HL-60 (cell line): ENCODE data around the gene PSG1.
A peak's percentile ranks its signal among the peaks of the same experiment; 100 is the strongest.
"Not testable (repeated sequence)": the region's sequence is repeated elsewhere in the genome, so short reads cannot be mapped to it uniquely, and the experiment has no call there.

Experiments used
- DNase-seq, 2 experiments: peaks; one replicate each; pipeline ENCODE4 v3.0.0-alpha.2; 2010 to 2020; ENCODE audit warnings: low read depth in 1 of 2, low spot score in 1 of 2
- H3K27ac ChIP-seq: fragments of 250-450 bp; sonication (Bioruptor Pico); replicated peaks from 2 replicates; pipeline ENCODE4 v1.5.1; 2020; ENCODE audit warnings: mild to moderate bottlenecking, moderate library complexity
- H3K27me3 ChIP-seq: fragments of 250-450 bp; sonication (Bioruptor Pico); 2 replicates; pipeline ENCODE4 v1.5.1; 2021; ENCODE audit warnings: mild to moderate bottlenecking, moderate library complexity; ENCODE audit not compliant: insufficient read depth, poor library complexity, severe bottlenecking
- H3K4me3 ChIP-seq: replicated peaks from 2 replicates; pipeline ENCODE4 v1.5.1; 2011; ENCODE audit warnings: mild to moderate bottlenecking, control low read depth, low read length; ENCODE audit not compliant: insufficient read depth
- CTCF ChIP-seq: IDR thresholded peaks from one replicate; pipeline ENCODE4 v1.5.1; 2011; ENCODE audit warnings: low read length, control low read depth, inconsistent platforms; ENCODE audit not compliant: insufficient read depth
- GABPA ChIP-seq: IDR thresholded peaks from 2 replicates; pipeline ENCODE4 v1.6.1; 2012; ENCODE audit warnings: low read depth
- POLR2AphosphoS5 ChIP-seq: IDR thresholded peaks from 2 replicates; pipeline ENCODE4 v1.6.1; 2012; ENCODE audit warnings: low read depth
- REST ChIP-seq: IDR thresholded peaks from 2 replicates; pipeline ENCODE4 v1.6.1; 2012; ENCODE audit warnings: low read depth; ENCODE audit not compliant: insufficient replicate concordance
- SPI1 ChIP-seq: IDR thresholded peaks from 2 replicates; pipeline ENCODE4 v1.6.1; 2012; ENCODE audit warnings: low read depth, mild to moderate bottlenecking, borderline replicate concordance

PSG1 gene

GRCh38 chr19:42923106-42923505 lies 43.6 kb upstream of the PSG1 start:
- TF ChIP-seq CTCF: peak; percentile 58
- H3K4me3 ChIP-seq, H3K27me3 ChIP-seq, H3K27ac ChIP-seq: not testable (repeated sequence)
- DNase-seq: peak in 1 of 2 experiments; percentile 31

GRCh38 chr19:42920971-42921370 lies 41.5 kb upstream of the PSG1 start:
- not testable (repeated sequence) for DNase-seq, H3K27ac ChIP-seq, H3K4me3 ChIP-seq, H3K27me3 ChIP-seq

GRCh38 chr19:42919757-42920079 lies 40.2 kb upstream of the PSG1 start:
- H3K27ac ChIP-seq: no peak overlapping the region
- DNase-seq: no peak
- H3K4me3 ChIP-seq: no peak overlapping the region
- no peak for TF ChIP-seq SPI1
- TF ChIP-seq REST: no peak
- TF ChIP-seq GABPA: no peak
- TF ChIP-seq CTCF: no peak
- no peak for TF ChIP-seq POLR2AphosphoS5
- no peaks in the 10 kb centered on the region for H3K27me3 ChIP-seq

GRCh38 chr19:42919070-42919756 lies 39.7 kb upstream of the PSG1 start:
- H3K4me3 ChIP-seq, H3K27me3 ChIP-seq, H3K27ac ChIP-seq, DNase-seq: not testable (repeated sequence)

- not testable (repeated sequence) for H3K27ac ChIP-seq, DNase-seq, H3K4me3 ChIP-seq, H3K27me3 ChIP-seq
Measured at GRCh38 chr19:42918377-42919069, 39.0 kb upstream of the PSG1 start.

- not testable (repeated sequence) for DNase-seq
Measured at GRCh38 chr19:42917634-42918033, 38.1 kb upstream of the PSG1 start, which contains the start of gene PSG6. Gene PSG6 (minus strand): TSS chr19:42917894. CDS start chr19:42917792, 102 bp downstream.

GRCh38 chr19:42916931-42917330 lies 37.4 kb upstream of the PSG1 start:
- DNase-seq, H3K27ac ChIP-seq, H3K27me3 ChIP-seq, H3K4me3 ChIP-seq: not testable (repeated sequence)

More at GRCh38 chr19:42917634-42918033, 38.1 kb upstream of the PSG1 start, which contains the start of gene PSG6:
- not testable (repeated sequence) for H3K27me3 ChIP-seq, H3K27ac ChIP-seq, H3K4me3 ChIP-seq

- not testable (repeated sequence) for H3K27me3 ChIP-seq, H3K4me3 ChIP-seq, DNase-seq, H3K27ac ChIP-seq
Measured at GRCh38 chr19:42913516-42913915, 34.0 kb upstream of the PSG1 start.

- not testable (repeated sequence) for H3K27me3 ChIP-seq, DNase-seq, H3K4me3 ChIP-seq, H3K27ac ChIP-seq
Measured at GRCh38 chr19:42912941-42913340, 33.4 kb upstream of the PSG1 start.

- not testable (repeated sequence) for DNase-seq, H3K27me3 ChIP-seq, H3K27ac ChIP-seq, H3K4me3 ChIP-seq
Measured at GRCh38 chr19:42911731-42912130, 32.2 kb upstream of the PSG1 start.
